ENCODE data around the gene TMEM242.

The TMEM242 gene

DNA sequence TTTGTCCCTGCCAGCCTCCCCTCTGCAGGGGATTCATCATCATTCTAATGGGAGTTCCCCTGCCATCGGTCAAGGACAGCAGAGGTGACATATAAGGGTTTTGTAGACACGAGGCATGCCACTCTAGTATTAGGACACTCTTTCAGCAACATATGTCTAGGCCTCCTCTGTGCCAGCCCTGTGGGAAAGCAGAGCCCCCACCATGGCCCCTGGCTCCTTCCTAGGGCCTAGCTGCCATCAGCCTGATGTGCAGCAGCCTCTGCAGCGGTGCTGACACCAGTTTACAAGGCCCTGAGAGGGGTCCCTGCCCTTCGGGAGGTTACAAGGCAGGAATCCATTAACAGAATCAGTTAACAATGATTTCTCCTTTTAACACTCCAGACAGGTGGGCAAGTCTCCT lies 32.5 kb downstream of the TMEM242 start:
- DNase-seq (ENCODE audit: low read depth in 2 of 2) = no peak

DNA sequence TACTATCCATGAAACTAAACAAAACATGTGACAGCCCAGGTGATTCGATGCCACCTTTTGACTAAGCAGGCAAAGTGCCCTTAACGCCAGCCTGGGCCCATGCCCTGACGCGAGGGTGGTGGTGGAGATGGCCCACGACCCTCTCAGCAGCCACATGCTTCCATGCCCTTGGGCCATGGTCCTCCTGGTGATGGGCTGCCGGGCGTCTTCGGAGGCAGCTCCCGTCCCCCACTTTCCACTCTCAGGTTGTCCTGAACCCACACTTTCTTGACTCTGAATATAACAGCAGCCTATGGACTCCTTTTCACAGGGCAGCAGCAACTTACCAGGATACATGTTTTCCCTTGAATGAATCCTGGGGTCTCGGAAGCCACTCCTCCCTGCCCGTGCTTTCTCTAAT lies 33.6 kb downstream of the TMEM242 start:
- no peak for DNase-seq (ENCODE audit: low read depth in 2 of 2)

DNA sequence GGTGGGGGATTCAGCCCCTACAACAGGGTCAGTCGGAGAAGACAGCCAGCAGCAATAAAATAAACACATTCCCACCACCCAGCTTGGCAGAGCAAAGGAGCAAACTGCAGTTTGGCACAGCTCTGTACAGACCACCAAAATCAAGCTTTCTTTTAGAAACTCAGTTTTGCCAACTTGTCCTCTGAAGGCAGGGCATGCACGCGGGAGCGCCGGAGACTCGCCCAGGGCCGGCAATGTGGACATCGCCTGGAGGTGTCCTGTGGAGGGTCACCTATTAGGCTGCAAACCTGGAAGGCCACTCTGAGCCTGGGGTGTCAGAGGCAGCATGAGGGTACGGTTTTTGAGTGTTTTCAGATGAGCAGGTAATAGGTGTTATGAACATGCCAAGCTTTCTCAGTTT lies 34.7 kb downstream of the TMEM242 start:
- no peak for DNase-seq (ENCODE audit: low read depth in 2 of 2)

DNA sequence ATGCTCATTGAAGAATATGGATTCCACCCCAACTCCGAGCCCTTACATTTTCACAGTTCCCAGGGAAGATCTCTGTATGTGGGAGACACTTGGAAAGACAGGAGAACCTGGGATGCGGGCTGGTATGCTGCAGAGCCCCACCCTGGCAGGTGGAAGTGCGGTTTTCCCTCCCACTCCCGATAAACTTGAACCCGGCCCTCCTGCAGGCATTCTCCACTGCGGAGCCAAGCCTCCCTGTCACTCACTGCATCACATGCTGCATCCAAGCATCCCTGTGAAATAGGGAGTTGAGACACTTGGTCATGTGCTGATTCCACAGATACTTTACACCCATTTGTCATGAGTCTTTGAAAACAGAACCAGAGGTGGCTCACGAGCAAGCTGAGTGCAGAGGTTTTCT lies 35.4 kb downstream of the TMEM242 start:
- no peak for DNase-seq (ENCODE audit: low read depth in 2 of 2)

DNA sequence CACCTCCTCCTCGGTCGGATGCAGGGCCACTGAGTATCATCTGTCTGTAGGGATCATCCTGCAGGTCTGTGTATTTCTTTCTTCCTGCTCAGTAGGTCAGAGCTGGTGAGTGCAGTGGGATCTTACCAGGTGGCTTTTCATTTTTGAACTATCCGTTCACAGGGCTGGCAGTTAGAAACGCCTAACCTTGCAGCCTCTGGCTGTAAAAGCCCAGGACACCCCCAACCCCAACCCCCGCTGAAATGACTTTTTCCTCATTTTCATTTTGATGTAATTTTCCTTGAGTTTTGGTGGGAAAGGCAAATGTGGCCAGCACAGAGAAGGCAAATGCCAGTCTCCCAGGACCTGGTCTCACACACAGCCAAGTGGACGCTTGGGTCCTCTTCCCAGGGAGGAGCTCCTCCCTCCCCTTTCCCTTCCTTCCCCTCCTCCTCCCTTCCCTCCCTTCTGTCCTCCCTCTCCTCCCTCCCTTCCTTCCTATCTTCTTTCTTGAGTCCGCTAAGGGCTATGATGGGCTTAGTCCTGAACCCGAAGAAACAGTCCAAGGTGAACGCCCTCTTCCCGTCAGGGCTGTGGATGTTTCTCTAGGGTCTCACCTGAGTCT lies 36.0 kb downstream of the TMEM242 start:
- no peak for DNase-seq (ENCODE audit: low read depth in 2 of 2)

DNA sequence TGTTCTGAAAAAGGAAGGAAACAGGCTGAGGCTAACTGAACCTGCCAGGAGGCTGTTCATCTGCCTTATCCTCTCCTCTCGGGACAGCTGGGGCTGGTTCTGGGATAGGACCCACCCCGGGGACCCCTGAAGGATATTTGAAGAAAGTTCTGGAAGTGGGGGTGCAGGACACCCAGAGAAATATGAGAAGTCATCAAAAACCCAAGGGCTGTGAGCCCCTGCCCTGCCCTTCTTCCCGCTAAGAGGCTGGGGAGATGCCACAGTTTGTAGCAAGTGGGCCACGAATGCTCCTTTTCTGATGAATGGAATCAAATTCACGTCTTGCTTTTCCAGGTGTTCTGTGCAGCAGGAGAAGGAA lies 37.9 kb downstream of the TMEM242 start:
- no peak for DNase-seq (ENCODE audit: low read depth in 2 of 2)

DNA sequence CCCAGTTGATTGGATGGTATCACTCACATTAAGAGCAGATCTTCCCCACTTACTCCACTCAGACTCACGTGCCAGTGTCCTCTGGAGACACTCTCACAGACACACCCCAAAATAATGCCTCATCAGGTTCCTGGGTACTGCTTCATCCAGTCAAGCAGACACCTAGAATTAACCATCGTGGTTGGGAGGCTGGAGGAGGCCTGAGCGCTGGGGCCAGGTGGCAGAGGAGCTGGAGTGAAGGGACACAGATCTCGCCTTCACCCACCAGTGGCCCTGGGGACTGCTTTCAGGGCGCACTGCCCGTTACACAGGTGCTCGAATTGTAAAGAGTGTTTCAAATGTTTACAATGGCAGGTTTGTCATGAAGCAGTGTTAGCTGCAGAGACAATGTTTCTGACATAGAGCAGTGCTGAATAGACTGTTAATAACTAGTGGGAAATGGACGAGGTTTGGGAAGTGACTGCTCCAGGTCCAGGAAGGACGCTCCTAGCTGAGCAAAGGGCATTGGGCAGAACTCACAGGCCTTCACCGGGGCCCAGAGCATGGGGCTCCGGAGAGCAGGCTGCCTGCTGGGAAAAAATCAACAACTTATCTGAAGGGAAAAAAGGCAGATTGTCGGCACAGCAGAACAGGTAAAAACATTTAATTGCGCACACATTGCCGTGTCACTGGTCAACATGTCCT lies 38.4 kb downstream of the TMEM242 start:
- no peak for DNase-seq (ENCODE audit: low read depth in 2 of 2)

DNA sequence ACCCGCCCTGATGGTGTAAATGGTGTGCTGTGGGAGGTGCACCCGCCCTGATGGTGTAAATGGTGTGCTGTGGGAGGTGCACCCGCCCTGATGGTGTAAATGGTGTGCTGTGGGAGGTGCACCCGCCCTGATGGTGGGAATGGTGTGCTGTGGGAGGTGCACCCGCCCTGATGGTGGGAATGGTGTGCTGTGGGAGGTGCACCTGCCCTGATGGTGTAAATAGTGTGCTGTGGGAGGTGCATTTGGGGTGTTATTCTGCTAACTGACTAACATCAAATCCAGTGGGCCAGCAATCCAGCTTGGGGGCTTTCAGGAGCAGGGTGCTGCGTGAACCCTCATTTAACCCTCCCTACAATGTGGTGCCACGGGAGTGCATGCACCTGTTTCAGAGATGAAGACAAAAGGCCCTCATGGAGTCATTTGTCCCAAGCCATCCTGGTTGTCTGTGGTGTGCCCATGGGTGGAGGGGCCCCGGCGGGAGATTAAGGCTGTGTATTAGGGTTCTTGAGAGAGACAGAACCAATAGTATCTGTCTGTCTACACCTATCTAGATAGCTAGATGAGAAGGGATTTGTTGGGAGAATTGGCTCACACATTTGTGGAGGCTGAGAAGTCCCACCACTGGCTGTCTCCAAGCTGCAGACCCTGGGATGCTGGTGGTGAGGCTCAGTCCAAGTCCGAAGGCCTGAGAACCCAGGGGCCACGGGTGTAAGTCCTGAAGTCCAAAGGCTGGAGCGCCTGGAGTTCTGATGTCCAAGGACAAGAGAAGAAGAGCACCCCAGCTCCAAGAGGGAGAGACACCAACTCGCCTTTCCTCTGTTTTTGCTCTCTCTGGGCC lies 39.2 kb downstream of the TMEM242 start:
- DNase-seq (ENCODE audit: low read depth in 2 of 2) = no peak

DNA sequence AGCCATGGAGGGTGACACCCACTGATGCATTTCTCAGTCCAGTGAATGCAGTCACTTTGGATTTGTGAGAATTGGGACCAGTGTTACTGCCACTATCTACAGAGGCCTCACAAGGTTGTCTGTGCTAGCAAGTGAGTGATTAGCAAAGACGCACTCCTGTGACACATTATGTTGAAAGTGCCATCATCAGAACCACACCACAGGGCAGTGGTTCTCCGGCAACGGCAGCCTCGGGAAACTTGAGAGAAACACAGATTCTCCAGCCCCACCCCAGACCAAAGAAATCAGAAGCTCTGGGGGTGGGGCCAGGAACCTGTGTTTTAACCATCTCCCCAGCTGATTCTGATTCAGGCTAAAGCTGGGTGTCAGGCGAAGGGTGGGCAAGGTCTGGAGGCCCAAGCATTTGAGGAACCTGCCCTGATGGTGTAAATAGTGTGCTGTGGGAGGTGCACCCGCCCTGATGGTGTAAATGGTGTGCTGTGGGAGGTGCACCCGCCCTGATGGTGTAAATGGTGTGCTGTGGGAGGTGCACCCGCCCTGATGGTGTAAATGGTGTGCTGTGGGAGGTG lies 39.9 kb downstream of the TMEM242 start:
- no peak for DNase-seq (ENCODE audit: low read depth in 2 of 2)

DNA sequence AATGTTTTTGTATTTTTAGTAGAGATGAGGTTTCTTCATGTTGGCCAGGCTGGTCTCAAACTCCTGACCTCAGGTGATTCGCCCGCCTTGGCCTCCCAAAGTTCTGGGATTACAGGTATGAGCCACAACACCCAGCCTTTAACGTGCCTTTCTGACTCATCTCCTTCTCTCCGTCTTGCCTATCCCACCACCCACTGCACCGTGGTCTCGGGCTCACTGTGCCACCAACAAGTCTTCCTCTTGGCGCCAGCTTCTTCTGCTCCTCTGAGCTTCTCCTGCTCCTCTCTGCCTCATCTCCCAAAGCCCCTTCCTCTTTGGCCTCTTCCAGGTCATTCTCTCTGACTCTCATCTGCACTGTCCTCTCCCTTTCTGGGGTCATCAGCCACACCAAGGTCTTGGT lies 41.0 kb downstream of the TMEM242 start:
- no peak for DNase-seq (ENCODE audit: low read depth in 2 of 2)

DNA sequence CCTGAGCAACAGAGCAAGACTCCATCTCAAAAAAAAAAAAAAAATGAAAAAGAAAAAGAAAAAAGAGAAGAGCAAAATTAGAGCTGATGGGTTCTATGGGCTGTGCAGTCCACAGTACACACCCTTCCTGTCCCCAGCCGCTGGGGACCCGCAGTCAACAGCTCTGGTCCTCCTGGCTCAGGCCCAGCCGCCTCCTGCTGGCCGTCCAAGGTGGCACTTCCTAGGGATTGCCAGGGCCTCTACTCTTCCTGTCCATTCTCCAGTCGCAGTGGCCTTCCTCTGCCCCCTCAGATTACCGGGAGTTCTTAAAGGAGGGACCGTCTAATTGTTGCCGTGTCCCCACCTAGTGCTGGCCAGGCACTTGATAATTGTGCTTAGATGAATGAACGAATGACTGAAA lies 41.7 kb downstream of the TMEM242 start:
- no peak for DNase-seq (ENCODE audit: low read depth in 2 of 2)

DNA sequence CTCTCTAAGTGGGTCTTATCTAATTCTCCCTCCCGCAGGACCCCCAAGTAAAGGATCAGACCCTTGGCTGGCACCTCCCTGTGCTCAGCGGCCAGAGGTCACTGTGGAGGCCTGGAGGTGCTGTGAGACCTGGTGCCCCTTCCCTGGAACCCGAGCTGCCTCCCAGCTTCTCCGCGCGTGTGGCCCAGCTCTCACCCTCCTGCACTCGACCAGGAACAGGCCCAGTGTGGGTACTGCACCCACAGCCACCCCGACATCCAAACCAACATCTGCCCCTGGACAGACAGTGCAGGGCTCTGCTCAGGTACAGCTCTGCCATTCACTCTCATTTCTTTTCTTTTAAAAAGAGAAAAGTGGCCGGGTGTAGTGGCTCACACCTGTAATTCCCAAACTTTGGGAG lies 42.4 kb downstream of the TMEM242 start:
- no peak for DNase-seq (ENCODE audit: low read depth in 2 of 2)

DNA sequence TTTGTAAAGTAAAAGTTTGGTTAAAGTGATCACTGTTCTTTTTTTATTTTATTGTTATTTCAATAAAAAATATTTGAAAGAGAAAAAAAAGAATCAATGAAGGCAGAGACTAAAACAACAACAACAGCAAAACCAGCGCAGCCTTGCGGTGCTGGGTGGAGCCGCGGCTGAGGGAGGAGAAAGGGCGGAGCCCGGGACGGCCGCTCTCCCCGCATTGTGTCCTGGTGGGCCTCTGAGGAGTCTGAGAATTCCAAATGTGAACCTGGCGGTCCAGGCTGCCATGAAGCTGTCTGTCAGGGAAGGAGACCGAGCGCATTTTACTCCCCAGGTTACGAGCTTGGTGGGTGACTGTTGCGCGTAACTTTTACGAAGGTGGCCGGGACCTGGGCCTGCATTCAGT lies 43.2 kb downstream of the TMEM242 start:
- DNase-seq (ENCODE audit: low read depth in 2 of 2) = no peak

DNA sequence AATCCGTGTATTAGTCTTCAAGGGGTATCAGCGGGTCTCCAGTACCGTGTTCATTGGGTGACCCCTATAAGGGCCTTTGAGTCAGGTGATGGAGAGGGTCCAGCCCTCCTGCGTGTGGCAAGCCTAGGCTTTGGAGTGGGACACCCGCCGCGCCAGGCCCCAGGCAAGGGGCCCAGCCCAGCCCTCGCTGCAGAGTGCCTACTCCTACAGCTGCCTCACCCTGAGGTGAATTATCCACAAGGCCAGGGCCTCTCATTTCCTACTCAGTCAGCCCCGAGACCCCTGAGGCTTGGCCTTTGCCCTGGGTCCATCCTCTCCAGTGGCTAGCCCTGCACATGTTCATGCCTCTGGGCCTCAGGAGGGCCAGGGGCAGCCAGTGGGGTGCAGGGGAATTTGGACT lies 45.1 kb downstream of the TMEM242 start:
- DNase-seq (ENCODE audit: low read depth in 2 of 2) = no peak

DNA sequence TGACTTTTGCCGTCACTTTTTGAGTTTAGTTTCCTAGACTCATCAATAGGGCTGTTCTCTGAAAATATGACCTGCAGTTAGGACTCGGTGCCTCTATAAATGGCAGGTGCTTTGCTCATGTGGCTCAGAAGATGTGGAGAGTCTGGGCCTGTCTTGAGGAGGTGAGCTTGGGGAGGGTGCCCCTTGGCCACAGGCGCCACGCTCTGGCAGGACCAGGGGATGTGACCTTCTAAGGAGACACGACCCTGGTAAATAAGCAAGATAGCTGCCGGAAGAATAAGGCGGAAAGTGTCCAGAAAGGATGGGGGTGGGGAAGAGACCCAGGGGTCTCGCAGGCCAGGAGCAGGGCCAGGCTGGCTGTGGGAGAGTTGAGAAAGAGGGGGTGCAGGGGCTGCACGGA lies 46.6 kb downstream of the TMEM242 start:
- no peak for DNase-seq (ENCODE audit: low read depth in 2 of 2)

DNA sequence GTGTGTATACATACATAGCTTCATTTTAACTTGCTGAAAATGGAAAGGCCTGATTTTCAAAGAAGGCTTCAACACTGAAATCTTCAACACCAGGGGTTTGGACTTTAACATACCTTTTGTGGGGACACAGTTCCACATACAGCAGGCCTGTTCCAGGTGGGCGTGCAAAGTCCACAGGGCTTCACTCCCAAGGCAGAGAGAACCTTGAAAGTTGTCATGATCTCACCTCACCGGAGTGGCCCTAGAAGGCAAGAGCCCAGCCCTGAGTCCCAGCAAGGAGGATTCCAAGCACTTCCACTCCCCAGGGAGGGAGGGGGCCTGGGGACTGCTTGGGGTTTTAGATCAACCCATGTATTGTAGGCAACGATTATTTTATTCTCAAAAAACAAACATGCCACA lies 47.2 kb downstream of the TMEM242 start:
- no peak for DNase-seq (ENCODE audit: low read depth in 2 of 2)

DNA sequence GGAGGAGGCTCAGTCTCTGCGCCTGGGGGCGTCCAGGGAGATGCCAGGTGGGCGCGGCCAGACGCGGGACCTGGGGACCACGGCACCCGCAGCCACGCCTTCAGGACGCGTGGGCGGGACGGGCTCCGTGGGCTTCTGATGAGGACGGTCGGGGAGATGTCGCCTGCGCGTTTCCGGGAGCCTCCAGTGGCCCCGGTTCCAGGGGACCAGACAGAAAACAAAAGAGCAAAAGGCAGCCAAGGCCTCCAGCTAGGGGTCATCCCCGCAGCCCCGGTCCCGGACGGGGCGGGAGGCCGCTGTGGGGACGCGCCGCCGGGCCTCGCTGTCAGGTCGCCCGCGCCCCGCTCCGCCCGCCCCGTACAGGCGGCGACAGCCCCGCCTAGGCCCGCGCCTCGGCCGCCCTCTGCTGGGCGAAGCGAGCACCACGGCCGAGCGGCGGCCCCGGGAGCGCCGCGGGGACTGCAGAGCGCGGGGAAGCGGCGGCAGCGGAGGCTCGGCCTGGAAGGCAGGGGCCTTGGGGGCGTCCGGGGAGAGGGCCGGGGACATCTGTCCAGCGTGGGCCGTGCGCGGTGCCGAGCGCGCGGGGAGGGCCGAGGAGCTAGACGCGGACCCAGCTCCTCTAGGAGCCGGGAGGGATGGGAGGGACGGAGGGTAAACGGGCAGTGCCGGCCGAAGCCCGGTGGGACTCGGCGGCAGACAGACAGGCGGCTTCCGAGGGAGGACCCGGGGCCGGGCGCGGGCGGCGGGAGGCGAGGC lies 48.7 kb downstream of the TMEM242 start:
- peak; percentile 34 to 41 for DNase-seq (ENCODE audit: low read depth in 2 of 2)

DNA sequence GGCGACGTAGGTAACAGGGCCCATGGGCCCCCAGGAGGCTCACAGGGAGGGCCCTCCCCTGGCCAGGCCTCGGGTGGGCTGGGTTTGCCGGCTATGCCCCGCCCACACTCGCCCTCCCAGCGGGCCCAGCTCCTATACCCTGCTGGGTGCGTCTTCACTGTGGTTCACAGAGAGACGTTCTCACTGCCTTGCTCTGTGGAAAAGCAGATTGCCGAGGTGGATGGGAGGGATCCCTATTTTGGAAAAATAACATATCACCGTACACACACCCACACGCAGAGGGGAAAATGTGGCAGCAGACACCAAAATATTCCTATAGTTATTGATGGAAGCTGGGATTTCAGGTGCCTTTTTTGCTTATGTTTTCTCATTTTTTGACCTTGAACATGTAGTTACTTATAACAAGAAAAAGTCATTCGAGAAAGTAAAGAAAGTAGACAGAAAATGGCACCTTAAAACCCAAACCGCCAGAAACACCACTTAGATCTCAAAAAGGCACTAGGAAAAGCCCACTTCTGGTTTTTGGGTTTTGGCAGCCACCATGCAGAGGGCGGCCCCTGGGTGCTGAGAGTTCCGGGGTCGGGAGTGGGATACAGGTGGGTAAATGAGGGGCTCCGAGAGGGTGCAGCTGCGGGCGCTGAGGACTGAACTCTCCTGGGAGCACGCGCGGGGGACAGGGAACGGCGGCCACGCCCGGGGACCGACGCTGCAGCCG lies 49.4 kb downstream of the TMEM242 start:
- DNase-seq (ENCODE audit: low read depth in 2 of 2) = no peak

DNA sequence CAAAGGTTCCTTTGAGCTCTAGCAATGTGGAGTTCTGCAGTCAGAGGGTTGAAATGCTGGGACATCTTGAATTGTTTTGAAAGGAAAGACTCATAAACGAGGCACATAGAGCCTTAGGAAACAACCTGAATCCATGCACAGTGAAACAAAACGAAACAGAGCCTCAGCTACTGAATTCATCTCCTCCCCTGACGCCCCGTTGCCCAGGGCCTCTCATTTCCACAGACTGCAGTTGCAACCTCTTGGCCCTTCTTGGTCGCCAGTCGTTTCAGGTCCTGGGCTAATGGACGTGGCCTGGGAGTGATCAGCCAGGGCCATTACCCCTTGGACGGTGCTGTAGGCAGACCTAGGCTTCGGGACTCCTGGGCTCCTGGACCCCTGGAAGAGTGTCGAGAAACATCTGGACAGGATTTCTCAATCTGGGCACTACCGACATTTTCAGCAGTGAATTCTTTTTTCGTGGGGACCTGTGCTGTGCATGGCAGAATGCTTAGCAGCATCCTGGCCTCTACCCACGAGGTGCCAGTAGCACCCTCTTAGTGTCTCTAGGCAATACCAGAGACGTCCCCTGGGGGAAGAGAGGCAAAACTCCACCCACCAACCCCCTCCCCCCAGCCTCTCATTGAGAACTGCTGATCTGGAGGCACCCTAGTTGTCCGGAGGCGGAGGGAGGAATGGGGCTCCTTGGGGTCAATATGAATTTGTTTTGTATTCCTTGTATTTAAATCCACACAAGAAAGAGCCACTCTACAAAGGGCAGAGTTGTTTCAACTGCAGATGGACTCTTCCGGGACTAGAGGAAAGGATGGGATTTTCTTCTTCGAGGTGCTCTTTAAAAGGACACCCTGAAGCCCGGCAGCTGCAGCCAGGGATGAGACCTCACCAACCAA lies 50.2 kb downstream of the TMEM242 start:
- no peak for DNase-seq (ENCODE audit: low read depth in 2 of 2)

DNA sequence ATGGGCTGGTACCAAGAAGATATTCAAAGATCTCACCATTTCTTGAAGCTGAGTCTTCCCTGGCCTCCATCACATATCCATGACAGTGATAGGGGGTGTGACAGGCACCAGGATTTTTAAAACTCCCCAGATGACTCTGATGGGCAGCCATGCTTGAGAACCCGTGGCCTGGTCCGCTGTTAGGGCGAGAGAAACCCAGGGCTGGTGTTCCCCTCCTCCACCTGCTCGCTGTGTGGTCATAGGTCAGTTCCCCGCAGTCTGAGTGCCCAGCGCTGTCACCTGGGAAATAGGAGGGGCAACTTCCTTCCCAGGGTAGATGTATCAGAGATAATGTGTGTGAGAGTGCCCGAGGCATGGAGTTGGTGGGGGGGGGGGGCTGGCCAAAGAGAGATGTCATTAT lies 50.9 kb downstream of the TMEM242 start:
- DNase-seq (ENCODE audit: low read depth in 2 of 2) = no peak
